OCI-LY1 (cell line): ENCODE data around the gene OVAAL.

Experiments used
- H2AFZ ChIP-seq: fragments of 200-600 bp; sonication (generic), shearing (Covaris generic); 2 replicates; pipeline ENCODE4 v1.6.0; 2014; ENCODE audit warnings: antibody characterized with exemption, mild to moderate bottlenecking, low read length
- H3F3A ChIP-seq: fragments of 200-600 bp; sonication (generic), shearing (Covaris generic); 2 replicates; pipeline ENCODE4 v1.6.0; 2014; ENCODE audit warnings: mild to moderate bottlenecking, antibody characterized with exemption, low read length, moderate library complexity; ENCODE audit not compliant: insufficient read depth
- H3K27ac ChIP-seq: fragments of 200-600 bp; sonication (generic); 2 replicates; pipeline ENCODE4 v1.5.1; 2014; ENCODE audit warnings: low read length, mixed run types, mild to moderate bottlenecking, low read depth; ENCODE audit not compliant: poor library complexity, severe bottlenecking
- H3K27me3 ChIP-seq: fragments of 200-600 bp; sonication (generic); 2 replicates; pipeline ENCODE4 v1.6.0; 2014; ENCODE audit warnings: antibody characterized with exemption, mild to moderate bottlenecking, low read length, moderate library complexity; ENCODE audit not compliant: insufficient read depth
- H3K36me3 ChIP-seq: fragments of 200-600 bp; sonication (generic); 2 replicates; pipeline ENCODE4 v1.6.1; 2014; ENCODE audit warnings: mild to moderate bottlenecking, antibody characterized with exemption, low read length, moderate library complexity, mixed read lengths; ENCODE audit not compliant: insufficient read depth
- H3K4me1 ChIP-seq: fragments of 200-600 bp; sonication (generic); 2 replicates; pipeline ENCODE4 v1.5.1; 2014; ENCODE audit warnings: mild to moderate bottlenecking, low read length, moderate library complexity; ENCODE audit not compliant: insufficient read depth, severe bottlenecking
- H3K4me2 ChIP-seq: fragments of 200-600 bp; sonication (generic), shearing (Covaris generic); 2 replicates; pipeline ENCODE4 v1.6.1; 2014; ENCODE audit warnings: low read length
- H3K4me3 ChIP-seq: fragments of 200-600 bp; sonication (generic); 2 replicates; pipeline ENCODE4 v1.5.1; 2014; ENCODE audit warnings: low read length, low read depth, mild to moderate bottlenecking, mixed read lengths; ENCODE audit not compliant: poor library complexity, severe bottlenecking
- H3K79me2 ChIP-seq: fragments of 200-600 bp; shearing (Covaris generic); 2 replicates; pipeline ENCODE4 v1.6.1; 2016; ENCODE audit warnings: mixed run types, low read length, mixed read lengths; ENCODE audit not compliant: insufficient read depth
- H3K9ac ChIP-seq: fragments of 200-600 bp; sonication (generic), shearing (Covaris generic); 2 replicates; pipeline ENCODE4 v1.6.1; 2014; ENCODE audit warnings: mild to moderate bottlenecking, low read length, mixed read lengths
- H3K9me2 ChIP-seq: fragments of 200-600 bp; sonication (generic), shearing (Covaris generic); 2 replicates; pipeline ENCODE4 v1.6.1; 2014; ENCODE audit warnings: low read depth, mild to moderate bottlenecking, low read length, mixed read lengths
- H3K9me3 ChIP-seq: fragments of 200-600 bp; shearing (Covaris generic); 2 replicates; pipeline ENCODE4 v1.6.1; 2014; ENCODE audit warnings: low read length, mixed read lengths
- H4K20me1 ChIP-seq: fragments of 200-600 bp; sonication (generic), shearing (Covaris generic); 2 replicates; pipeline ENCODE4 v1.6.0; 2016; ENCODE audit warnings: mild to moderate bottlenecking, low read length; ENCODE audit not compliant: insufficient read depth
- CTCF ChIP-seq: fragments of 200-600 bp; sonication (generic), shearing (Covaris generic); IDR thresholded peaks from 2 replicates; pipeline ENCODE4 v1.5.1; 2017; ENCODE audit warnings: mild to moderate bottlenecking, antibody characterized with exemption, low read length, moderate library complexity, mixed read lengths
- EZH2 ChIP-seq: fragments of 200-600 bp; sonication (generic), shearing (Covaris generic); IDR thresholded peaks from 2 replicates; pipeline ENCODE4 v1.8.0; 2017; ENCODE audit warnings: borderline replicate concordance, mixed run types, mild to moderate bottlenecking, antibody characterized with exemption, low read length, moderate library complexity, mixed read lengths

The OVAAL gene

GRCh38 chr1:180572760-180573159 is 14.0 kb downstream of the OVAAL start:
- Histone ChIP-seq H3K4me3 (no peak overlapping the region), H3K9ac (no peak overlapping the region), H3K4me1 (no peaks in the 10 kb centered on the region), H3K27me3 (no peaks in the 10 kb centered on the region), H3K79me2 (no peaks in the 10 kb centered on the region), H3K36me3 (no peaks in the 10 kb centered on the region), H3K4me2 (no peak overlapping the region), H3F3A (no peaks in the 10 kb centered on the region), H3K27ac (no peak overlapping the region), H4K20me1 (no peaks in the 10 kb centered on the region), H3K9me3 (no peaks in the 10 kb centered on the region), H2AFZ (no peak overlapping the region), H3K9me2 (no peaks in the 10 kb centered on the region)
- TF ChIP-seq CTCF (no peak), EZH2 (no peak)

GRCh38 chr1:180574031-180574713 is 15.4 kb downstream of the OVAAL start:
- Histone ChIP-seq H2AFZ (no peak overlapping the region), H3K4me3 (no peak overlapping the region)
- TF ChIP-seq EZH2 = no peak
- TF ChIP-seq CTCF = no peak

DNA sequence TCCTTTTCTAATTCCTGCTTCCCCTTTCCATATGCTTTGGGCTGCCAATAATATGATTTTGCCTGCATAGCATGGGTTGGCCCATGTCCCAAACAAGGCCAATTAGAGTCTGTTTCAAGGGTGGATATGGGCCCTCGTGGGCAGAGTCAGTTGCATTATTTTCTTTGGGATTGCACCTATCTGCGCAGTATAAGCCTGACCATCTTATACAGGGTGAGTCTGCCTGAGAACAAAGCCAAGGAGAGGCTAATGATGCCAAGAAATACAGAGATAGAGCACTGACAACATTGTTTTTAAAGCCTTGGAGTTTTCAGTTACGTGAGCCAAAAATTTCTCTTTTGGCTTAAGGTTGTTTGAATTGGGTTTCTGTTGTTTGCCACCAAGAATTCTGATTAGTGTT is 18.6 kb downstream of the OVAAL start:
- H3K27ac ChIP-seq = no peak overlapping the region
- TF ChIP-seq CTCF (no peak), EZH2 (no peak)
- no peaks in the 10 kb centered on the region for H3K27me3 ChIP-seq
- no peak overlapping the region for H3K9ac ChIP-seq
- no peaks in the 10 kb centered on the region for H3K36me3 ChIP-seq
- H3K9me3 ChIP-seq = no peaks in the 10 kb centered on the region
- no peaks in the 10 kb centered on the region for H3K79me2 ChIP-seq
- no peak overlapping the region for H2AFZ ChIP-seq
- H3K4me2 ChIP-seq = no peak overlapping the region
- no peaks in the 10 kb centered on the region for H3K9me2 ChIP-seq
- no peaks in the 10 kb centered on the region for H4K20me1 ChIP-seq
- no peaks in the 10 kb centered on the region for H3K4me1 ChIP-seq
- H3F3A ChIP-seq = no peaks in the 10 kb centered on the region
- no peak overlapping the region for H3K4me3 ChIP-seq

More at GRCh38 chr1:180574031-180574713, 15.4 kb downstream of the OVAAL start:
- Histone ChIP-seq H3K36me3 (no peaks in the 10 kb centered on the region), H3K27ac (no peak overlapping the region), H3K9me3 (no peaks in the 10 kb centered on the region), H3K9ac (no peak overlapping the region), H3K4me2 (no peak overlapping the region), H3K27me3 (no peaks in the 10 kb centered on the region), H3K9me2 (no peaks in the 10 kb centered on the region), H3K79me2 (no peaks in the 10 kb centered on the region), H3F3A (no peaks in the 10 kb centered on the region), H4K20me1 (no peaks in the 10 kb centered on the region), H3K4me1 (no peaks in the 10 kb centered on the region)
